SK-N-SH (cell line): ENCODE results near the gene MME. TPM values are rescaled to one million over a fixed set of nuclear protein-coding genes. Genes with fewer than 3 reads are reported as not detected.
A peak's percentile ranks its signal among the peaks of the same experiment; 100 is the strongest.

ENCODE experiments used
- CTCF ChIA-PET: fragments of 300-600, 350-600 bp; formaldehyde crosslinking; extraction: SDS; loops from one replicate; lab custom pipeline; 2021; lab: Yijun Ruan, JAX
- POLR2A ChIA-PET: fragments of 350-600 bp; sonication (Branson Sonifier 250); formaldehyde crosslinking; extraction: SDS; loops from one replicate; lab custom pipeline; 2020; ENCODE audit warnings: antibody characterized with exemption, inconsistent platforms; lab: Yijun Ruan, JAX
- DNase-seq: peaks from one replicate; pipeline ENCODE4 v3.0.0; 2012
- H2AFZ ChIP-seq: fragments of 200-600 bp; sonication (generic); 2 replicates; pipeline ENCODE4 v1.8.1; 2016; ENCODE audit warnings: antibody characterized with exemption, mild to moderate bottlenecking, low read depth
- H3F3A ChIP-seq: fragments of 200-600 bp; sonication (generic); replicated peaks from 2 replicates; pipeline ENCODE3; 2016; ENCODE audit warnings: antibody characterized with exemption, mild to moderate bottlenecking; ENCODE audit not compliant: insufficient read depth
- H3K27ac ChIP-seq, 2 experiments: fragments of 200-500 bp in 1 of 2; fragments of 200-600 bp in 1 of 2; sonication (Bioruptor generic) in 1 of 2; sonication (generic), shearing (Covaris generic) in 1 of 2; 2 replicates each; pipeline versions ENCODE4 v1.5.1 to v1.6.1; 2014 to 2016; ENCODE audit warnings: low read depth in 2 of 2, inconsistent platforms in 1 of 2, low read length in 1 of 2, mild to moderate bottlenecking in 1 of 2, mixed read lengths in 1 of 2
- H3K27me3 ChIP-seq: fragments of 200-600 bp; sonication (generic), shearing (Covaris generic); 2 replicates; pipeline ENCODE4 v1.6.1; 2016; ENCODE audit warnings: mixed run types; ENCODE audit not compliant: insufficient read depth
- H3K36me3 ChIP-seq, 2 experiments: fragments of 200-500 bp in 1 of 2; fragments of 200-600 bp in 1 of 2; sonication (Bioruptor generic) in 1 of 2; sonication (generic) in 1 of 2; replicated peaks in 1 of 2; 2 replicates each; pipeline versions ENCODE3 to v1.5.1; 2014 to 2016; ENCODE audit warnings: low read length in 1 of 2, mild to moderate bottlenecking in 1 of 2; ENCODE audit not compliant: insufficient read depth in 2 of 2, control insufficient read depth in 1 of 2
- H3K4me1 ChIP-seq, 2 experiments: fragments of 200-500 bp in 1 of 2; fragments of 200-600 bp in 1 of 2; sonication (Bioruptor generic) in 1 of 2; sonication (generic), shearing (Covaris generic) in 1 of 2; 2 replicates each; pipeline versions ENCODE4 v1.5.1 to v1.6.1; 2014 to 2016; ENCODE audit warnings: low read depth in 1 of 2, low read length in 1 of 2, mixed run types in 1 of 2; ENCODE audit not compliant: insufficient read depth in 2 of 2, control insufficient read depth in 1 of 2
- H3K4me2 ChIP-seq: fragments of 200-600 bp; sonication (generic), shearing (Covaris generic); 2 replicates; pipeline ENCODE4 v1.6.1; 2017; ENCODE audit warnings: mixed run types
- H3K4me3 ChIP-seq, 2 experiments: fragments of 200-500 bp in 1 of 2; fragments of 200-600 bp in 1 of 2; sonication (Bioruptor generic) in 1 of 2; sonication (generic), shearing (Covaris generic) in 1 of 2; 2 replicates each; pipeline versions ENCODE4 v1.5.1 to v1.8.1; 2014 to 2016; ENCODE audit warnings: low read depth in 2 of 2, inconsistent platforms in 1 of 2, low read length in 1 of 2, mild to moderate bottlenecking in 1 of 2, mixed read lengths in 1 of 2, moderate library complexity in 1 of 2
- H3K79me2 ChIP-seq: fragments of 200-600 bp; sonication (generic); 2 replicates; pipeline ENCODE4 v1.8.1; 2017; ENCODE audit warnings: mild to moderate bottlenecking; ENCODE audit not compliant: insufficient read depth
- H3K9ac ChIP-seq: fragments of 200-600 bp; sonication (generic); 2 replicates; pipeline ENCODE4 v1.6.1; 2017; ENCODE audit warnings: mixed run types
- H3K9me2 ChIP-seq: fragments of 200-600 bp; sonication (generic); 2 replicates; pipeline ENCODE4 v1.6.1; 2017; ENCODE audit warnings: mixed run types
- H3K9me3 ChIP-seq: fragments of 200-600 bp; sonication (generic); 2 replicates; pipeline ENCODE4 v1.6.1; 2017; ENCODE audit warnings: mixed run types, mild to moderate bottlenecking, moderate library complexity
- H4K20me1 ChIP-seq: fragments of 200-600 bp; sonication (generic); 2 replicates; pipeline ENCODE4 v1.6.1; 2017; ENCODE audit warnings: mild to moderate bottlenecking, mixed run types; ENCODE audit not compliant: insufficient read depth
- FOXM1 ChIP-seq: IDR thresholded peaks from 2 replicates; pipeline ENCODE4 v1.4.0; 2012; ENCODE audit warnings: low read depth, mild to moderate bottlenecking
- POLR2AphosphoS5 ChIP-seq: IDR thresholded peaks from 2 replicates; pipeline ENCODE4 v1.6.1; 2012; ENCODE audit warnings: low read depth, low read length
- RAD21 ChIP-seq: IDR thresholded peaks from 2 replicates; pipeline ENCODE4 v1.6.1; 2012; ENCODE audit warnings: mild to moderate bottlenecking, low read length
- SIN3A ChIP-seq: IDR thresholded peaks from 2 replicates; pipeline ENCODE4 v1.6.1; 2012; ENCODE audit warnings: low read depth, mild to moderate bottlenecking, low read length, moderate library complexity, borderline replicate concordance
- WGBS: methylation state at CpG from one replicate; pipeline ENCODE4 v1.1.6; 2017; ENCODE audit warnings: low lambda C conversion rate; 5-methylcytosine and 5-hydroxymethylcytosine counted together
- polyA plus RNA-seq, 3 experiments: library from polyadenylated mRNA; depleted of rRNA; stranded (reverse); fragments of >200 nt; gene quantifications; 2 replicates each; pipeline ENCODE4 v1.2.3, GENCODE V29; 2012
- TF ChIP-seq, protein P1 (sequence below): IDR thresholded peaks from 2 replicates; pipeline ENCODE4 v1.6.1; 2012; ENCODE audit warnings: mild to moderate bottlenecking, low read depth, low read length, moderate library complexity
- TF ChIP-seq, protein P2 (sequence below): fragments of 200-600 bp; sonication (generic); IDR thresholded peaks from 2 replicates; pipeline ENCODE4 v1.6.1; 2017; ENCODE audit warnings: antibody characterized with exemption, mild to moderate bottlenecking, moderate library complexity

The MME gene
- polyA plus RNA-seq, 1 of the 3 experiments (the other 2 are of a cell fraction) = 167 TPM

DNA sequence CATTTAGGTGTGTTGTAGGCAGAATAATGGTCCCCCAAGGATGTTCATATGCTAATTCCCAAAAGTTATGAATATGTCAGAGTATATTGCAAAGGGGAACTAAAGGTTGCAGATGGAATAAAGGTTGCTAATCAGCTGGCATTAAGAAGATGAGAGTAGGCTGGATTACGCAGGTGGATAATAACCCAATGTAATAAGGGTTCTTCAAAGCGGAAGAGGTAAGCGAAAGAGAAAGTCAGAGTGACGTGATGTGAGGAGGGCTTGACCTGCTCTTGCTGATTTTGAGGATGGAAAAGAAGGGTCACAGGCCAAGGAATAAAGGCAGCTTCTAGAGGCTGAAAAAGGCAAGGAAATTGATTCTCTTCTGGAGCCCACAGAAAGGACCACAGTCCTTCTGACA is 109.4 kb downstream of the MME start:
- Histone ChIP-seq H3K4me1 (no peaks in the 10 kb centered on the region), H3K4me2 (no peak overlapping the region), H3K9me2 (no peaks in the 10 kb centered on the region), H3K27me3 (no peaks in the 10 kb centered on the region), H2AFZ (no peak overlapping the region), H3K9me3 (no peaks in the 10 kb centered on the region), H3K27ac (no peak overlapping the region), H4K20me1 (no peaks in the 10 kb centered on the region), H3F3A (no peaks in the 10 kb centered on the region), H3K36me3 (no peaks in the 10 kb centered on the region), H3K9ac (no peak overlapping the region), H3K4me3 (no peak overlapping the region), H3K79me2 (no peaks in the 10 kb centered on the region)
- 75% methylated on average over 4 of the region's 4 CpGs for WGBS
- TF ChIP-seq POLR2AphosphoS5 = peak; percentile 67; the same call in 1 of the 2 replicates
- TF ChIP-seq, protein P1, sequence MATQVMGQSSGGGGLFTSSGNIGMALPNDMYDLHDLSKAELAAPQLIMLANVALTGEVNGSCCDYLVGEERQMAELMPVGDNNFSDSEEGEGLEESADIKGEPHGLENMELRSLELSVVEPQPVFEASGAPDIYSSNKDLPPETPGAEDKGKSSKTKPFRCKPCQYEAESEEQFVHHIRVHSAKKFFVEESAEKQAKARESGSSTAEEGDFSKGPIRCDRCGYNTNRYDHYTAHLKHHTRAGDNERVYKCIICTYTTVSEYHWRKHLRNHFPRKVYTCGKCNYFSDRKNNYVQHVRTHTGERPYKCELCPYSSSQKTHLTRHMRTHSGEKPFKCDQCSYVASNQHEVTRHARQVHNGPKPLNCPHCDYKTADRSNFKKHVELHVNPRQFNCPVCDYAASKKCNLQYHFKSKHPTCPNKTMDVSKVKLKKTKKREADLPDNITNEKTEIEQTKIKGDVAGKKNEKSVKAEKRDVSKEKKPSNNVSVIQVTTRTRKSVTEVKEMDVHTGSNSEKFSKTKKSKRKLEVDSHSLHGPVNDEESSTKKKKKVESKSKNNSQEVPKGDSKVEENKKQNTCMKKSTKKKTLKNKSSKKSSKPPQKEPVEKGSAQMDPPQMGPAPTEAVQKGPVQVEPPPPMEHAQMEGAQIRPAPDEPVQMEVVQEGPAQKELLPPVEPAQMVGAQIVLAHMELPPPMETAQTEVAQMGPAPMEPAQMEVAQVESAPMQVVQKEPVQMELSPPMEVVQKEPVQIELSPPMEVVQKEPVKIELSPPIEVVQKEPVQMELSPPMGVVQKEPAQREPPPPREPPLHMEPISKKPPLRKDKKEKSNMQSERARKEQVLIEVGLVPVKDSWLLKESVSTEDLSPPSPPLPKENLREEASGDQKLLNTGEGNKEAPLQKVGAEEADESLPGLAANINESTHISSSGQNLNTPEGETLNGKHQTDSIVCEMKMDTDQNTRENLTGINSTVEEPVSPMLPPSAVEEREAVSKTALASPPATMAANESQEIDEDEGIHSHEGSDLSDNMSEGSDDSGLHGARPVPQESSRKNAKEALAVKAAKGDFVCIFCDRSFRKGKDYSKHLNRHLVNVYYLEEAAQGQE = no peak
- TF ChIP-seq FOXM1 = no peak
- DNase-seq = no peak
- ChIA-PET POLR2A (no interaction called here), CTCF (no interaction called here)

DNA sequence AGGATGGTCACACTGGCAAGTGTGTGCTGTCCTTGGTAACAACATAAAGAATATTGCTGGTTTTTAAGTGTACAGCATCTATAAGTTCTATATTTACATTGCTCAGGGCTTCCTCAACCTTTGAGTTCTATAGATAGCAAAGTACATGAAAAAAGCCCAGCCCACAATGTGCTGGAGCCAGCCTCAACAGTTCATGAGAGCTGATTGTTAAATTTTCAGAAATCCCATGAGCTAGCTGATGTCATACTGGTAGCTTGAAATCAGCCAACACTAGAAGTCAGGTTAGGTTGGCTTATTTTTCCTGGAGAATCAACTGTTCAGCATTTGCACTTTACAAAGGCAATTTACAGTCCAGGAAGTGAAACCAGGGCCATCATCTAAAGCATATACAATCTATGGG is 110.6 kb downstream of the MME start:
- H3K79me2 ChIP-seq = no peaks in the 10 kb centered on the region
- DNase-seq = no peak
- no peak overlapping the region for H3K27ac ChIP-seq
- TF ChIP-seq, protein P2, sequence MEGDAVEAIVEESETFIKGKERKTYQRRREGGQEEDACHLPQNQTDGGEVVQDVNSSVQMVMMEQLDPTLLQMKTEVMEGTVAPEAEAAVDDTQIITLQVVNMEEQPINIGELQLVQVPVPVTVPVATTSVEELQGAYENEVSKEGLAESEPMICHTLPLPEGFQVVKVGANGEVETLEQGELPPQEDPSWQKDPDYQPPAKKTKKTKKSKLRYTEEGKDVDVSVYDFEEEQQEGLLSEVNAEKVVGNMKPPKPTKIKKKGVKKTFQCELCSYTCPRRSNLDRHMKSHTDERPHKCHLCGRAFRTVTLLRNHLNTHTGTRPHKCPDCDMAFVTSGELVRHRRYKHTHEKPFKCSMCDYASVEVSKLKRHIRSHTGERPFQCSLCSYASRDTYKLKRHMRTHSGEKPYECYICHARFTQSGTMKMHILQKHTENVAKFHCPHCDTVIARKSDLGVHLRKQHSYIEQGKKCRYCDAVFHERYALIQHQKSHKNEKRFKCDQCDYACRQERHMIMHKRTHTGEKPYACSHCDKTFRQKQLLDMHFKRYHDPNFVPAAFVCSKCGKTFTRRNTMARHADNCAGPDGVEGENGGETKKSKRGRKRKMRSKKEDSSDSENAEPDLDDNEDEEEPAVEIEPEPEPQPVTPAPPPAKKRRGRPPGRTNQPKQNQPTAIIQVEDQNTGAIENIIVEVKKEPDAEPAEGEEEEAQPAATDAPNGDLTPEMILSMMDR = no peak
- TF ChIP-seq SIN3A (no peak), RAD21 (no peak), FOXM1 (no peak)
- no peak overlapping the region for H3K4me3 ChIP-seq
- no peak overlapping the region for H3K4me2 ChIP-seq
- CTCF ChIA-PET = interaction anchor here (0.9 kb wide), 1 partner anchor 11 kb away, joined by 3 read pairs; no protein-coding TSS in a partner anchor
- no peaks in the 10 kb centered on the region for H3K27me3 ChIP-seq
- H2AFZ ChIP-seq = no peak overlapping the region
- H3K36me3 ChIP-seq = no peaks in the 10 kb centered on the region
- no peaks in the 10 kb centered on the region for H3K4me1 ChIP-seq
- no peaks in the 10 kb centered on the region for H3K9me3 ChIP-seq
- no peaks in the 10 kb centered on the region for H3F3A ChIP-seq
- no peak overlapping the region for H3K9ac ChIP-seq
- POLR2A ChIA-PET = no interaction called here
- no peaks in the 10 kb centered on the region for H3K9me2 ChIP-seq
- H4K20me1 ChIP-seq = no peaks in the 10 kb centered on the region
